ENCODE measurements around the gene CCS.
"Not testable (repeated sequence)": the region's sequence is repeated elsewhere in the genome, so short reads cannot be mapped to it uniquely, and the experiment has no call there.

Gene CCS

DNA sequence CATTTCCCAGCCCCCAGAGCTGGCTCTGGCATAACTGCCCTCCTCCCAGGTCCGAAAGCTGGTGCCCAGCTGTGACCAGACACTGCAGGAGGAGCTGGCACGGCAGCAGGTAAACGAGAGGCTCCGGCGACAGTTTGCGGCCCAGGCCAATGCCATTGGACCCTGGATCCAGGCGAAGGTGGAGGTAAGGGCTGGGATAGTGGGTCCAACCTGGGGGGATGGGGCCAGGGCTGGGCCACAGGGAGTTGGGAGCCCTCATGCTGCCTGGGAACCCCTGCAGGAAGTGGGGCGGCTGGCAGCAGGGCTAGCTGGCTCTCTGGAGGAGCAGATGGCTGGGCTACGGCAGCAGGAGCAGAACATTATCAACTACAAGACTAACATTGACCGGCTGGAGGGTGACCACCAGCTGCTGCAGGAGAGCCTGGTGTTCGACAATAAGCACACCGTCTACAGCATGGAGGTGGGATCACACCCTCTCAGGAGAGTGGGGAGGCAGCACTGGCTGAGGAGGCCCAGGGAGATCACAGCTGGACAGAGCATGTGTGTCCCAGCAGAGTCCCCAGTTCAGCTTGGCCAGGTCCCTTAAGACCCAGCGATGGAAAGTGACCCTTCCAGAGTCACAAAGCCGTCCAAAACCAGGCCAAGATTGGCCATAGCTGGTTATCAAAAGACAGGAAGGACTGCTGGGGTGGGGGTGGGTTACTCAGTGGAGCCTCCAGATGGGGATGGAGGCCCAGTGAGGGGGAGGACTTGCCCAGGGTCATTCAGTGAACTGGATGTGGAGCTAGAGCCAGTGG is 31.6 kb upstream of the CCS start:
- no peak for DNase-seq (ENCODE audit: low read depth)

DNA sequence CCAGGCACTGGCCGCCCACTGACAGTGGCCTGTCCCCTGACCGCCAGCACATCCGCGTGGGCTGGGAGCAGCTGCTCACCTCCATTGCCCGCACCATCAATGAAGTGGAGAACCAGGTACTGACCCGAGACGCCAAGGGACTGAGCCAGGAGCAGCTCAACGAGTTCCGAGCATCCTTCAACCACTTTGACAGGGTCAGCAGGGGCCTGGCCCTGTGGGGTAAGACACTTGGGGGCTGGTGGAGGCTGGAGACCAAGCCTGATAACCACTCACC is 31.1 kb upstream of the CCS start:
- no peak for DNase-seq (ENCODE audit: low read depth)

DNA sequence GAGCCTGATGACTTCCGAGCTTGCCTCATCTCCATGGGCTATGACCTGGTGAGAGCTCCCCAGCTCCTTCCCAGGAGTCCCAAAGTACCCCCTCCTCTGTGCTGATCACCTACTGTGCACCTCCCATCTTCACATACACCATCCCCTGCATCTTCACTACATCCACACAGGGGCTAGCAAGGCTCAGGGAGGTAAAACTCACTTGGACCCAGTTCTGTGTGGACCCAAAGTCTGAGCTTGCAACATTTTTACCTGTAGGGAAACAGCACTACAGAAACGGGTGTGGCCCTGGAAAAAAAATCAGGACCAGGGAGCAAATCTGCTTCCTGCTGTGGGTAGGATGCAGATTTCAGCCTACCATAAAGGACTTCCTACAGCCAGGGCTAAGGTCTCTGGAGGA is 30.7 kb upstream of the CCS start:
- DNase-seq (ENCODE audit: low read depth): no peak

DNA sequence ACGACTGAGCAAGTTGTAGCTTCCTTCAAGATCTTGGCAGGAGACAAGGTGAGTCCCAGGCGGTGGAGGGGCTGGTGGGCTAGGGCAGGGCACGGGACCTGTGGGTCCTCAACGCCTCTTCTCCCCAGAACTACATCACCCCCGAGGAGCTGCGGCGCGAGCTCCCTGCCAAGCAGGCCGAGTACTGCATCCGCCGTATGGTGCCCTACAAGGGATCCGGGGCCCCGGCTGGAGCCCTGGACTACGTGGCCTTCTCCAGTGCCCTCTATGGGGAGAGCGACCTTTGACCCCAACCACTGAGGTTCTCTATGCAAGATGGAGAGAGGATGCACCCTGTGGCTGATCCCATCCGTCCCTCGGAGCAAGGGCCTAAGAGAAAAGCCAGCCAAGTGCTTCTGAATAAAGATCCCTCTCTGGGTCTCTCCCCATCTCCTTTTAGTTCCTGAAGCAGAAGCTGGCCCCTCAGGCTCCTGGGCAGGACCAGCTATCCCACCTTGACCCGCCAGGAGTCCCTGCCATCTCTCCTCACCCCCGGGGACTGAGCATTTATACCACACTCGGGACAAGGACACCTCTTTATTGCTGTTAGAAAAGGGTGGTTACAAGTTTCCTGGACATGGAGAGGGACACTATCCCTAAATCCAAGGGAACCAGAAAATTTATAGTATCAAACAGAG is 29.9 kb upstream of the CCS start:
- DNase-seq (ENCODE audit: low read depth): no peak

DNA sequence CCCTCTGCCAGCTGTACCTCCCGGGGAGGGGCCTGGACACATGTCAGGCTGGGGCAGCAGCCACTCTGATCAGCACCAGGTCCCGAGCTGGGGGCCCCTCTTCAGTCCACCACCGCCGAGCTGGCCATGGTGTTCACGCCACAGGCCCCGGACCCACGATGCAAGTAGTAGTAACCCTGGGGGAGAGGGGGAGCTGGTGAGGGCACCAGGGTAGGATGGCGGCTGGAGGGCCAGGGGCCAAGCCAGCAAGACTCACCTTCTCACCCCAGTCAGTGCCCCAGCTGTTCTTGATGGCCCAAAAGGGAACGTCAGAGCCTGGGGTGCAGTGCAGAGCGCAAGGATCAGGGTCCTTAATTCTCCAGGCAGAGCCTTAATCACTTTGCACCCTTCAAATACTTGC is 29.2 kb upstream of the CCS start:
- DNase-seq (ENCODE audit: low read depth): no peak

DNA sequence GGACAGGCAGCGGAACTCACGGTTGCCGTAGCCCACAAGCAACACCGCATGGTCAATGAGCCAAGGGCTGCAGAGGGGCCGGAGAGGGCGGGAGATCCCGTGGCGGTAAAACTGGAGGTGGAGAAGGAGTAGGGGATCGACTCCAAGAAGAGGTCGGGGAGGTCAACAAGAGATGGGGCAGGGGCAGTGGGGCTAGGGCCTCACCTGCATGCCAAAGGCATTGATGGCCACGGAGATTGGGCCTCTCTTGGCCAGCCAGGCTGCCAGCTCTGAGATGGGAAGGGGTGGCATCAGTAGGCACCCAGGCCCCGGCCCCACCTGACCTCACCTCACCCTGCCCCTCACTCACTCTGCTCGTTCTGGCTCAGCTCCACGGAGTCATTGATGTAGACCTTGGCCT is 28.4 kb upstream of the CCS start:
- DNase-seq (ENCODE audit: low read depth): no peak

DNA sequence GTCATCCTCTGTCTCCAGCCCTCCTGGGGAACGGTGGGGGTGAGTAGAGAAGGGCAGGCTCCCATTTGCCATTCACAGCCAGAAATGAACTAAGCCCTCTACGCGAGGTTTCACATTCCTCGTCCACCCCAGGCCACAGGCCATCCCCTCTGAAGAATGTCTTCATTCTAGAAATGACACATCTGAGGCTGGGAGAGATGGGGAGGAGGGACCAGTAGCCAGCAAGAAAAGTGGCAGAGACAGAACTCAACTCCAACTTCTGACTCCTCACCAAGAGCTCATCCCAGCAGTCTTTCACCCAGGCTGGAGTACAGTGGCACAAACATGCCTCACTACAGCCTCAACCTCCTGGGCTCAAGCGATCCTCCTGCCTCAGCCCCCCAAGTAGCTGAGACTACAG is 28.0 kb upstream of the CCS start:
- no peak for DNase-seq (ENCODE audit: low read depth)

DNA sequence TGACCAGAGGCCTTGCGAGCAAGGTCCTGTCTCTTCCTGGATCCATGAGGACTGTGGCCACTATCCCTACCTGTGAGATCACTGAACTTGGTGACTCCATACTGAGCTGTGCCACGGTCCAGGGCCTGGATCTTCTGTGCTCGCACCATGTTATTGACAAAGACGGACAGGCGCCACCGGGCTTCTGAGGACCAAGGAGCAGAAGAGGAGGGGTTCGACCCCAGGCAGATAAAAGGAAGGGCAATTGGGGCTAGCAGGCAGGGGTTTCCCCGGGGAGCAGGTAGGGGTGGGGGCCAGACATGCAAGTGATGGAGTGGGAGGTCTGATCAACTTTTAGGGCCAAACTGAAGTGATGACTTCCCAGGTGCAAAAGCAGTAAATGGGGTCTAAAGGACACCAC is 26.8 kb upstream of the CCS start:
- DNase-seq (ENCODE audit: low read depth): no peak

DNA sequence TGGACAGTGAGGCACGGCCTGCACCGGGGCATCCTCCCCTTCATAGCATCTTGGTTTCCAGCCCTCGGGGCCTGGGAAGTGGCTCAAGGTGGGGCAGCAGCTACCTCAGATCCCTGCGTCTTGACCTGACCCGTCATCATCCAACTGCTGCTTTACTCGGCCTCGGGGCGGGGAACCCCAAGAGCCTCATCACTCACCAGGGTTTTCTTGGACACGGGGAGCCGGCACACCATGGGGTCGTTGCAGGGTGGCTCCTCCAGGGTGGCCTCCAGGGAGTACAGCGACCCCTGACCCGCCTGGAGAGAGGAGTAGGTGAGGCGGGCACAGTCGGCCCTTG is 25.2 kb upstream of the CCS start:
- DNase-seq (ENCODE audit: low read depth): no peak

DNA sequence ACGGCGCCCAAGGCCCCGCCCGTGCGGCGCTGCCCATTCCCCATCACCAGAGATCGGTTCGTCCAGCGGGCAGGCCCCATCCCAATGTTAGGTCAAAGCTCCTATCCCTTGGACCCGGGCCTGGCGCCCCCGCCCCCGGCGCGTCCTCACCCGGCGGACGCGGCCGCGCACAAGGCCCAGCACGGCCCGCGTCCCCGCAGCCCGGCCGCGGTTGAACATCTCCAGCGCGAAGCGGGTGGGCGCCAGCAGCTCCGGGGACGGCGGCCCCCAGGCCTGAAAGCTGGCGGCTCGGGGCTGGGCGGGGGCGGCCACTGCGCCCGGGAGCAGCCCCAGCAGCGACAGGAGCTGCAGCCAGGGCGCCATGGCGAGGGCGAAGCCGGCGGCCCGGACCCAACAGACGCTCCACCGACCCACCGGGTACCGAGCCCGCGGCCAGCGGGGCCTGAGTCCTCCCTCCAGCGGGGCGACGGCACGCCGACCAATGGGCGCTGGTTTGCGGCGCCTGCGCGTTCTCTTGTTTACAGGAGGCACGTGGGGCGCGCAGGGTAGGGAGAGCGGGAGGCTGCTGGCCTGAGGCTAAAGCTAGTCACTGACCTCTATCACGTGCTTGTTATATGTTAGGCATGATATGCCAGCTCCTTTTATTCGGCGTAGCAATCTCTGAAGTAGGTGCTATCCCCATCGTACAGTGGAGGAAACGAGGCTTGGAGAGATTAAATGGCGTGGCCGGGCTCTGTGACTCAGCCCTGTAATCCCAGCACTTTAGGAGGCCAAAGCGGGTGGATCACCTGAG is 24.7 kb upstream of the CCS start, which contains the start of gene CTSF:
Gene CTSF, minus strand, starts transcription at position 483 of the 793 bp plus-strand sequence. Its CDS starts 120 bp downstream, at position 363.
- DNase-seq (ENCODE audit: low read depth): peak; percentile 40

DNA sequence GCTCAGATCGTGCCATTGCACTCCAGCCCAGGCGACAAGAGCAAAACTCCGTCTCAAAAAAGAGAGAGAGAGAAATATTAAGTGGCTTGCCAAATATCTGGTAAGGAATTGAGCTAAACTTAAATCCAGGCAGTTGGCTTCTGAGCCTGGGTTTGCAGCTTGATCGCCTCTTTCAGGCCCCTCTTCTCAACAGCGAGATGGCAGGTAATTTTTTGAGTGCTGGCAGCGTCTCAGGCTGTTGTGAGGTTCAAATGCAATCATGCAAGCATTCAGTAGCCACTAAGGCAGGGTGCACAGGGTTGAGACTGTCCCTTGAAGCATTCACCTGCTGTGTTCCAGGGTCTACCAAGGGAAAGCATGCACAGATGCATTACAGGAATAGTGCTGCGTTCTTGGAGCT is 23.9 kb upstream of the CCS start:
- DNase-seq (ENCODE audit: low read depth): no peak

DNA sequence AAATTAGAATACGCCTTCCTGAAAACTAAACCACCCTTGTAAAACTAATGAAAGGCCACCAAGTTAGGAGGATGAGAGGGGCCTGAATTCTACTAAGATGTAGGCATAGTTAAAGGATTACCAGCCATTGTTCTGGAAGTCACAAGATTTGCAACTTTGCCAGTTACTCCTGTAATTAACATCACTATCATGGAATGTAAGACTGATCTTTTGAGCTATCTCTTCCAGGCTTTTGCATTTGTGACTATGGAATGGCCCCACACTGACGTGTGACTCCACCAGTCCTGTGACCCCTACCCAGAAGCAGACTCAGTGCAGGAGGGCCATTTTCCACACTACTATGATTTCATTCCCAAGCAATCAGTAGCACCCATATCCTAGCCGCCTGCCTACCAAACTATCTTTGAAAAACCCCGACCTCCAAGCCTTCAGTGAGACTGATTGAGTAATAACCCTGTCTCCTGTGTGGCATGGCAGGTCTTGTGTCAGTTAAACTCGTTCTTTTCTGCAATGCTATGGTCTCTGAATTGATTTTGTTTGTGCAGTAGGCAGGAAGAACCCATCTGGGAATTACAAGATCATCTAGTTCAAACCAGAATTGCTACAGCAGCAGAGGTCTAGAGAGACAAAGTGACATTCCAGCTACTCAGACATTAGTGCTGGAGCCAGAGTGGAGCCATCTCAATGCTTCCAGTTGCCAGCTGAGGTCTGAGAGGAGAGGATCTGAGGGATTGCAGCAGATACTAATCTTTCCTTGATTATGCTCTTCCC is 22.7 kb upstream of the CCS start:
- DNase-seq (ENCODE audit: low read depth): no peak

DNA sequence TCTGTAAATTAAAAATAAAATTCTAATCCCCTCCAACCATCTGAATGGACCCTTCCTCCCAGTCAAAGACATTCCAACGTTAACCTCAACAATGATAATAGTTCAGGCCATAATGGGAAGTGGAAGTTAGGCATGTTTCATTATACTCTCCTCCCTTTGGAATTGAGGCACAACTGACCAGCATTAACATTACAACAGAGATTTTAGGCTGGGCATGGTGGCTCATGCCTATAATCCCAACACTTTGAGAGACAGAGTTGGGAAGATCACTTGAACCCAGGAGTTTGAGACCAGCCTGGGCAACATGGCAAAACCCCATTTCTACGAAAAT is 22.2 kb upstream of the CCS start:
- no peak for DNase-seq (ENCODE audit: low read depth)

DNA sequence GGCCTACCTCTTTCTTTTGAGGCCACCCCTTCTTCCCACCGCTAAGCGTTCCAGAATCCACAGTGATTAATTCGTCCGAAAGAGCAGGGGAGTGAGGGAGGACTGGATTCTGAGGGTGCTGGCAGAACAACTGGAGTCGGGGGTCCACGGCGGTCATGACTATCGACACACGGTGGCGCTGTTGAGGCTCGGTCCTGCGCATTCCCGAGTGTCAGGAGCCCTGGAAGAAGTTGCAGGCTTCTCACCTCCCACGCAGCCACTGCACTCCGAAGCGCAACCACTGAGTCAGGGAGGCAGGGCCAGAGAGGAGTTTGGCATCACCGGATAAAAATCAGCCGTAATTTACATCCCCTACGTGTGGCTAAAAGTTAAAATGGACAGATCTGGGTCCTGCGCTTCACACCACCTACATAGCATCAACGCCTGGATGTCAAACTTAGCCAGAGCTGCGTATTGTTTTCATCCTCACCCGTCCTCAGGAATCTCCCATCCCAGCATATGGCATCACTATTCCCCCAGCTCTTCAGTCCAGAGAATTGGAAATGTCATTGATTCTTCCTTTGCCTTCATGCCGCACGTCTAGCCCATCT is 13.9 kb upstream of the CCS start:
- DNase-seq (ENCODE audit: low read depth): peak; percentile 67

DNA sequence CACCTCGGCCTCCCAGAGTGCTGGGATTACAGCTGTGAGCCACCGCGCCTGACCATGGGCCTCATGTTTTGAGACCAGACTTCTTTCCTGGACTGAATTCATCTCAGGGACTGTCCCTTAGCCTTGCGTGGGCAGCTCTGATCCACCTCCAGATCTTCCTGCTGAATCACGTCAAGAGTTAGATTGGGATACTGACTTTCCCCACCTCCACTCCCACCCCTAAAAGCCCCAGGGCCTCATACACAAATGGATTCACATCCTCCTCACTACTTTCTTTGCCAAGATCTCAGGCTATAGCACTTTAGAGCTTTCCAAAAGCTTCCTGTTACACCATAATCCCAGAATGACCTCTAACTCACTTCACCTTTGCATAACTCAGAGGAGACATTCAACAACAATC is 12.2 kb upstream of the CCS start:
- DNase-seq (ENCODE audit: low read depth): no peak

DNA sequence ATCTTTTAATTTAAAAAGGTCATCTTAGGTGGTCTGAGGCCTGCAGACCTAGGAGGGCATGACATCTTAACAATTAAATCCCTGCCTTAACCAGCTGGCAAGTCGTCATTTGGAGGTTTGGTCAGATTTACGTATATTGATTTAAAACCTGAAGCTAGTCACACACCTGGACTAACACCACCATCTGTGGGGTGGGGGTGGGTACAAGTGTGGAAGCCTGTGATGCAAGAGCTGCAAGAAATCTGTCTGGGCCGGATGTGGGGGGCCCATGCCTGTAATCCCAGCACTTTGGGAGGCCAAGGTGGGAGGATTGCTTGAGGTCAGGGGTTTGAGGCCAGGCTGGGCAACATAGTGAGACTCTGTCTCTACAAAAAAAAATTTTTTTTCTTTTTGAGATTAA is 11.7 kb upstream of the CCS start:
- DNase-seq (ENCODE audit: low read depth): no peak

DNA sequence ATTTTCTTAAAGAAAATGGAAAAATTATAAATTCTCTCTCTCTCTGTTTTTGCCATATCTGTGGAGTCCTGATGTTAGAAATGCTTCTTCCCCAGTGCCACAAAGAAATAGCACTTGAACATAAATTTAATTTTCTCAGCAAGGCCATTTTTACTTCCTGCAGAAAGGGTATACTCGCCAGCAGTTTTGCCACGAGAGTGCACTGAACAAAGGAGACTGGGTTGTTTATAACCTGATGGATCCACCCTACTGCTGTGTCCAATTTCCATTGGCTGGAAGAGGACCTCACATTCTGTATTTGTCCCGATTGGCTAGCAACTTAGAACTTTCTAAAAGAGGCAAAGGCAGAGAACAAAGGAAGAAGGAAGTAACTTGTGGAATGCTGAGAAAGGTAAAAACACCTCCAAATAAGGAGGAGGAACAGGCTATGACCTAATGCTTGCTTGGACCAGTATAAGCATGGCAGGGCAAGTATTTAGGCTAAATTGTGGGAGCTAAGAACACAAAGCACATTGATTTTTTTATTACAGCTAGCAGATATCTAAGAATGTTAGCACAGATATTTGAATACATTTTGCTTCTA is 10.3 kb upstream of the CCS start:
- DNase-seq (ENCODE audit: low read depth): not testable (repeated sequence)

DNA sequence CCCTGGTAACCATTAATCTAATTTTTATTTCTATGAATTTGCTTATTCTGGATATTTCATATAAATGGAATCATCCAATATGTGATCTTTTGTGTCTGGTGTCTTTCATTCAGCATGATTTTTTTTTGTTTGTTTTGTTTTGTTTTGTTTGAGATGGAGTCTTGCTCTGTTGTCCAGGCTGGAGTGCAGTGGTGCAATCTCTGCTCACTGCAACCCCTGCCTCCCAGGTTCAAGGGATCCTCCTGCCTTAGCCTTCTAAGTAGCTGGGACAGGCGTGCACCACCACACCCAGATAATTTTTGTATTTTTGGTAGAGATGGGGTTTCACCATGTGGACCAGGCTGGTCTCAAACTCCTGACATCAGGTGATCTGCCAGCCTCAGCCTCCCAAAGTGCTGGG is 7.5 kb upstream of the CCS start:
- not testable (repeated sequence) for DNase-seq (ENCODE audit: low read depth)

DNA sequence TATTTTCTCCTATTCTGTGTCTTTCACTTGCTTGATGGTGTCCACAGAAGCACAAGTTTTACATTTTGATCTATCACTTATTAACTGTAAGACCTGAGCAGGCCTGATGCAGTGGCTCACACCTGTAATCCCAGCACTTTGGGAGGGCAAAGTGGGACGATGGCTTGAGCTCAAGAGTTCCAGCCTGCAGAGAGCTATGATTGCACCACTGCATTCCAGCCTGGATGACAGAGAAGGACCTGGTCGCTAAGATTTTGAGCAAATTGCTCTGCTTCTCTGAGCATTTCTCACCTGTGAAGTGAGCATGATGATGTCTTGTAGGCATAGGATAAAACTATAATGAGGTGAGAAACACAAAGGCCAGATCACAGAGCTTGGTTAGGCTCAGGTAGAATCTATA is 6.8 kb upstream of the CCS start:
- no peak for DNase-seq (ENCODE audit: low read depth)

DNA sequence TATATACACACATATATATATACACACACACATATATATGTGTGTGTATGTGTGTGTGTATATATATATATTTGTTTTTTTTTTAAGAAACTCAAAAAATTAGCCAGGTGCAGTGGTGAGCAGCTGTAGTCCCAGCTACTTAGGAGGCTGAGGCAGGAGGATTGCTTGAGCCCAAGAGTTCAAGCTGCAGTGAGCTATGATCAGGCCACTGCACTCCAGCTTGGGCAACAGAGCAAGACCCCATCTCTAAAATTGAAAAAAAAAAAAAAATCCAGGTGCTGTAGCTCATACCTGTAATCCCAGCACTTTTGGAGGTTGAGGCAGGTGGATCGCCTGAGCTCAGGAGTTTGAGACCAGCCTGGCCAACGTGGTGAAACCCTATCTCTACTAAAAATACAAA is 3.7 kb upstream of the CCS start:
- not testable (repeated sequence) for DNase-seq (ENCODE audit: low read depth)

DNA sequence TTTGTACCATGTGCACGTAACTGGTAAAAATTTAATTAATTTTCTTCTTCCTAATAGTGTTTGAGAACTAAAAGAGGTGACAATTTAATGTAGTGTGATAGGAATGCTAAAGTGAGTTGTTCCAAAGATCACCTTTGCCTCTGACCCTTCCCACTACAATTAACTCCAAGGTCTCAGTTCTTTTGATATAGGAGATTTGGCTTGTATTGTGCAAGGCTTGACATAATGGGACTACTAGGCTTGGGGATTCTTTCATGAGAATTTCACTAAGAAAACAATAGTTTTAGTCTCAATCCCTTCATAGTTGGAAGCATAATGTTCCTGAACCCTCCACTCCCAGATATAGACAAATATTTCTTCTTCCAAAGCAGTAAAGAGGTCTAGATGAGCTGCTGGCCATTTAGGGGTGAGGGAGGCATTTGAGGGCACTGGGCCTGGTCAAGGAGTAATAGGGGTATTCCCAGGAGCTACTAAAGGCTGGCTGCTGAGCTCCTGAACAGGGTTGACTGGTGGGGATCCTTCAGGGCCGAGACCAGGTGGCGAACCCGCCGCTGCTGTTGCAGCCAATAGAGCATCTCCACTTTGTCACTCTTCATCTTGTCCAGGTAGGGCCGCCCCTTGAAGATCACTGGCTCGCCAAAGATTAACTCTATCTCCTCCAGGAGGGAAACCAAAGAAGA is 2.8 kb upstream of the CCS start:
- no peak for DNase-seq (ENCODE audit: low read depth)
